BJ (cell line): ENCODE results near the gene NAA15. TPM values are rescaled to one million over a fixed set of nuclear protein-coding genes. Genes with fewer than 3 reads are reported as not detected.
"Not testable (repeated sequence)": the region's sequence is repeated elsewhere in the genome, so short reads cannot be mapped to it uniquely, and the experiment has no call there.

Experiments
- CTCF ChIA-PET: fragments of 350-600 bp; formaldehyde crosslinking; extraction: SDS; loops from one replicate; lab custom pipeline; 2021; ENCODE audit warnings: antibody characterized with exemption, inconsistent platforms; lab: Yijun Ruan, JAX
- POLR2A ChIA-PET: fragments of 300-600 bp; sonication (Branson Sonifier 250); formaldehyde crosslinking; extraction: SDS; loops from one replicate; lab custom pipeline; 2021; ENCODE audit warnings: antibody characterized with exemption; lab: Charles Lee
- DNase-seq: peaks from one replicate; pipeline ENCODE4 v3.0.0-alpha.2; 2011; ENCODE audit warnings: low read depth
- H3K27me3 ChIP-seq: 2 replicates; pipeline ENCODE4 v1.6.0; 2011; ENCODE audit warnings: low read length; ENCODE audit not compliant: control insufficient read depth, insufficient read depth
- H3K36me3 ChIP-seq: 2 replicates; pipeline ENCODE4 v1.5.1; 2011; ENCODE audit warnings: low read length; ENCODE audit not compliant: control insufficient read depth, insufficient read depth
- H3K4me3 ChIP-seq: 2 replicates; pipeline ENCODE4 v1.5.1; 2011; ENCODE audit warnings: low read depth, mild to moderate bottlenecking, control low read depth, low read length
- polyA plus RNA-seq: library from polyadenylated mRNA; depleted of rRNA; stranded (reverse); fragments of >200 nt; gene quantifications from 2 replicates; pipeline ENCODE4 v1.2.3, GENCODE V29; 2011
- TF ChIP-seq, protein P1 (sequence below): IDR thresholded peaks from 2 replicates; pipeline ENCODE4 v1.5.1; 2011; ENCODE audit warnings: low read depth, mild to moderate bottlenecking, control low read depth, inconsistent platforms, low read length, moderate library complexity; ENCODE audit not compliant: insufficient read depth

The NAA15 gene
- polyA plus RNA-seq, 1 experiment, result 5.3 TPM

DNA sequence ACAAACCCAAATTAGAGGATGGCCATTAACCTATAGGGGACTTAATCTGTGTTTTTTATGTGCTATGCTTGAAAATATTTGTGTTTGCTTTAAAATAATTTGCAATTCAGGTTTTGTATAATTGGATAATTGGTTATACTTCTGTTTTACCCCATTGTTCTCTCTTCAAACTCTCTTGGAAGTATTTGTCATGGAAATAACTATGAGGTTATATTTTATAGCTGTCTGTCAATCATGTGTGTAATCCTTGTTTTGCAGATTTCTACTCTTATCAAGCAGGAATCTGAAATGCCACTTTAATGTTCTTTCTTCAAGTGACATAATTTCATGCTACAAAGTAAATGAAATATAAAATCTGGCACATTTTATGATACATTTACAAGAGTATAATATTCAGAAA lies 16.3 kb downstream of the NAA15 start:
- no peaks in the 10 kb centered on the region for H3K36me3 ChIP-seq
- H3K27me3 ChIP-seq, result no peaks in the 10 kb centered on the region
- CTCF ChIA-PET, result no interaction called here
- no peak for DNase-seq
- POLR2A ChIA-PET, result no interaction called here
- no peak overlapping the region for H3K4me3 ChIP-seq
- TF ChIP-seq, protein P1, sequence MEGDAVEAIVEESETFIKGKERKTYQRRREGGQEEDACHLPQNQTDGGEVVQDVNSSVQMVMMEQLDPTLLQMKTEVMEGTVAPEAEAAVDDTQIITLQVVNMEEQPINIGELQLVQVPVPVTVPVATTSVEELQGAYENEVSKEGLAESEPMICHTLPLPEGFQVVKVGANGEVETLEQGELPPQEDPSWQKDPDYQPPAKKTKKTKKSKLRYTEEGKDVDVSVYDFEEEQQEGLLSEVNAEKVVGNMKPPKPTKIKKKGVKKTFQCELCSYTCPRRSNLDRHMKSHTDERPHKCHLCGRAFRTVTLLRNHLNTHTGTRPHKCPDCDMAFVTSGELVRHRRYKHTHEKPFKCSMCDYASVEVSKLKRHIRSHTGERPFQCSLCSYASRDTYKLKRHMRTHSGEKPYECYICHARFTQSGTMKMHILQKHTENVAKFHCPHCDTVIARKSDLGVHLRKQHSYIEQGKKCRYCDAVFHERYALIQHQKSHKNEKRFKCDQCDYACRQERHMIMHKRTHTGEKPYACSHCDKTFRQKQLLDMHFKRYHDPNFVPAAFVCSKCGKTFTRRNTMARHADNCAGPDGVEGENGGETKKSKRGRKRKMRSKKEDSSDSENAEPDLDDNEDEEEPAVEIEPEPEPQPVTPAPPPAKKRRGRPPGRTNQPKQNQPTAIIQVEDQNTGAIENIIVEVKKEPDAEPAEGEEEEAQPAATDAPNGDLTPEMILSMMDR, result no peak

DNA sequence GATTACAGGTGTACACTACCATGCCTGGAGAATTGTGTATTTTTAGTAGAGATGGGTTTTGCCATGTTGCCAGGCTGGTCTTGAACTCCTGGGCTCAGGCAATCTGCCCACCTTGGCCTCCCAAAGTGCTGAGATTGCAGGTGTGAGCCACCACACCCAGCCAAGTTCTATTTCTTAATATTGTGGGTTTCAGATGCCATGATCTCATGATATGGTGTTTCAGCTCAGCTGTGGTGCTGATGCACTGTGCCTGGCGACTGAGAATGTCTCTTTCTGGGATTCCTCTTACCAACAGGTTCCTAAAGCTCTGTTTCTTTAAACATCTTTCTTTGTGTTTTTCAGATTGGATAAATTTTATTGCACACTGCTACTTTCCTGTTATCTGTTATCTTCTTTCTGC lies 18.3 kb downstream of the NAA15 start:
- H3K27me3 ChIP-seq, result no peaks in the 10 kb centered on the region
- DNase-seq, result no peak
- ChIA-PET POLR2A (no interaction called here), CTCF (interaction anchor here (0.6 to 0.9 kb wide), 2 partner anchors 19 to 240 kb away, joined by 3 to 4 read pairs; partner anchors contain the start of gene NAA15)
- H3K36me3 ChIP-seq, result no peaks in the 10 kb centered on the region
- H3K4me3 ChIP-seq, result no peak overlapping the region
- TF ChIP-seq, protein P1, result no peak

DNA sequence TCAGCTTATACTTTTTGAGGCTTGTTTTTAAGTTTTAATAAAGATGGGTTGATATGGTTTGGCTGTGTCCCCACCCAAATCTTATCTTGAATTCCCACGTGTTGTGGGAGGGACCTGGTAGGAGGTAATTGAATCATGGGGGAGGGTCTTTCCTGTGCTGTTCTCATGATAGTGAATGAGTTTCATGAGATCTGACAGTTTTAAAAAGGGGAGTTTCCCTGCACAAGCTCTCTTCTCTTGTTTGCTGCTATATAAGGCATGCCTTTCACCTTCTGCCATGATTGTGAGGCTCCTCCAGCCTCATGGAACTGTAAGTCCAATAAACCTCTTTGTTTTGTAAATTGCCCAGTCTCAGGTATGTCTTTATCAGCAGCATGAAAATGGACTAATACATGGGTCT lies 20.8 kb downstream of the NAA15 start:
- POLR2A ChIA-PET, result not testable (repeated sequence)

DNA sequence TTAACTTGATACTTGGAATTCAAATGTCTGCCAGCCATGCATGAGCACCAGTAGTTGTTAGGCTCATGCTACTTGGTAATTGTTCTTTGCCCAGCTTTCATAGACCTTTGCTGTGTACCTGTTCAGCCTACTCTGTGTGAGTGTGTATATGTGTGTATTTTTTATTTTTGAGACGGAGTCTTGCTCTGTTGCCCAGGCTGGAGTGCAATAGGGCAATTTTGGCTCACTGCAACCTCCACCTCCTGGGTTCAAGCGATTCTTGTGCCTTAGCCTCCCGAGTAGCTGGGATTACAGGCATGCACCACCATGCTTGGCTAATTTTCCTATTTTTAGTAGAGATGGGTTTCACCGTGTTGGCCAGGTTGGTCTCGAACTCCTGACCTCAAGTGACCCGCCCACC lies 21.2 kb downstream of the NAA15 start:
- DNase-seq, H3K27me3 ChIP-seq, H3K4me3 ChIP-seq, POLR2A ChIA-PET, CTCF ChIA-PET, H3K36me3 ChIP-seq: not testable (repeated sequence)

More for the DNA sequence above, 20.8 kb downstream of the NAA15 start:
- H3K4me3 ChIP-seq, CTCF ChIA-PET, H3K27me3 ChIP-seq, H3K36me3 ChIP-seq, DNase-seq: not testable (repeated sequence)

DNA sequence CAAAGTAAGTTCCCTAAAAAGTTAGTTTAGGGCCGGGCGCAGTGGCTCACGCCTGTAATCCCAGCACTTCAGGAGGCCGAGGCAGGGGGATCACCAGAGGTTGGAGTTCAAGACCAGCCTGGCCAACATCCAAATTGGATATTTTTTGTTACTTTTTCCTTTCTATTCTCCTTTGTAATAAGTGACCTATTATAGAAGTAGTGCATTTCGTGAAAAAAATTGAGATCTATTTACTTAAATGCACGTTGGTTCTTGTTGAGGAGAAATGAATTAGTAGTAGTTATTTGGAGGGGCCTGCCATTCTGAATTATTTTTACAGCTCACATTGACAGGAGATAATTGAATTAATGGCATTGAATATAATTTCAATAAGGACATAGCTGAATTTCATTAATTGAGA lies 23.3 kb downstream of the NAA15 start:
- Histone ChIP-seq H3K27me3 (no peaks in the 10 kb centered on the region), H3K36me3 (no peaks in the 10 kb centered on the region), H3K4me3 (no peak overlapping the region)
- CTCF ChIA-PET, result no interaction called here
- TF ChIP-seq, protein P1, result no peak
- DNase-seq, result no peak
- POLR2A ChIA-PET, result no interaction called here

DNA sequence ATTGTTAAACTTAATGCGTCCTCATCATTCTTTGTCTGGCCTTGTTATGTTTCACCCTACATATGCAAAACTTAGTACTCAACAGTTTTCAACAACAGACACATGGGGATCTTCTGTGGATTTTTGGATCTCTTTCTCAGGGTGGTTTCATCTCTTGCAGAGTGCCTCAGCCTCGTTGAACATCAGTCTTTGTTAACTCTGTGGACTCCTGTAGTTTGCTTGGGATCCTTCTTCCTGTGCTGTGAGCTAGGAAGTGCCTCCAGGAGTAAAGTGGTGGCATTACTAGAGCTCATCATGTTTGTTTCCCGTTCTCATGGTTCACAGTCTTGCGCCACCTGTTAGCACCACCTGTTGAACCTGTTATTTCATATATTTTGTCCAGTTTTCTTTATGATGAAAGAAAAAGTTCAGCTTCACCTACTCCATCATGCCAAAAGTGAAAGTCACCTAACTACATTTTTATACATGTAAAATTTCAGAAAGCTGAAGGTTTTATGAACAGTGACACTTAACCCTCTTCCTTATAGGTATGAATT lies 28.4 kb downstream of the NAA15 start:
- H3K36me3 ChIP-seq, result no peaks in the 10 kb centered on the region; the same call in 1 of the 2 replicates
- TF ChIP-seq, protein P1, result no peak
- CTCF ChIA-PET, result no interaction called here
- POLR2A ChIA-PET, result no interaction called here
- no peaks in the 10 kb centered on the region for H3K27me3 ChIP-seq
- no peak overlapping the region for H3K4me3 ChIP-seq
- DNase-seq, result no peak
